Measurements from ENCODE around the gene C1QTNF8. TPM values are rescaled to one million over a fixed set of nuclear protein-coding genes. Genes with fewer than 3 reads are reported as not detected.

C1QTNF8 gene
- total and polyA plus RNA-seq, 2 of the 13 experiments (the other 11 are each of a cell fraction or from before 2014, with no cell fraction given): 0.09 TPM; not detected in 1

DNA sequence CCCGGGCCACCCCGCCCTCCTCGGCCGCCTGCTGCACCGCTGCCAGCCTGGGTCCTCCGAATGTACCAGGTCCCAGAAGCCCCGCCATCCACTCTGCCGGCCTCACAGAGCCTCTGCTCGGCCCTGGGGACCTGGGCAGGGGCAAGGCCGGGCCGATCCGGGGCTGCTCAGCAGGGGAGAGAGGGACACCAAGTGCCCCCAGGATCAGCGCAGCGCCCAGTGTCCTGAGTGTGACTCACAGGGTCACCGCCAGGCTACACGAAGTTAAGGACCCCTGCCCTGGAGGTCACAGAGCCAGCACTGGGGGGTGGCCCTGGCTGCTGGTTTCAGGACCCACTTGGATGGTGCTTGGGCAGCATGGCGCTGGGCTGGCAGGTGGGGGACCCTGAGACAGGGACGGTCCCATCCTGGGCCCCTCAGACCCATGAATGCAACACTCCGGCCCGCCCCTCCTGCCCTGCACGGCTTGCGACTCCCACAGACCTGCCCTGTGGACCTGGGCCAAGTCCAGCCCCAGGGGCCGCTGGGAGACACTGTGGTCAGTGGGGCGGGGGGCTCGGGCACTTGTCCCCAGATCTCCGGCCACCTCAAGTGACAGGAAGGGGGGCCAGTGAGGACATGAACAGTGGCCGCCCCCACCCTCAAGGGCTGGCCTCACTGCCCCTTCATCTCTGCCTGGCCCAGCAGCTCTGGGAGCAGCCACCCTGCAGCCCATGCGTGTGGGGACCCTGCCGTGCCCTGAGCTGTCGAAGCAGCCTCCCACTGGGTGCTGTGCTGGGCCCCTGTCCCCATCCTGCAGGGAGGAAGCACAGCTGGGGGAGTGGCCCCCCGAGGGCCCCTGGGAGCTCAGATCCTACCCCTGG, 46.7 kb downstream of the C1QTNF8 start (continued):
- TF ChIP-seq, protein P1, sequence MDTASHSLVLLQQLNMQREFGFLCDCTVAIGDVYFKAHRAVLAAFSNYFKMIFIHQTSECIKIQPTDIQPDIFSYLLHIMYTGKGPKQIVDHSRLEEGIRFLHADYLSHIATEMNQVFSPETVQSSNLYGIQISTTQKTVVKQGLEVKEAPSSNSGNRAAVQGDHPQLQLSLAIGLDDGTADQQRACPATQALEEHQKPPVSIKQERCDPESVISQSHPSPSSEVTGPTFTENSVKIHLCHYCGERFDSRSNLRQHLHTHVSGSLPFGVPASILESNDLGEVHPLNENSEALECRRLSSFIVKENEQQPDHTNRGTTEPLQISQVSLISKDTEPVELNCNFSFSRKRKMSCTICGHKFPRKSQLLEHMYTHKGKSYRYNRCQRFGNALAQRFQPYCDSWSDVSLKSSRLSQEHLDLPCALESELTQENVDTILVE (CRISPR knock-in tag; IDR thresholded peaks at IDR 0.05): no peak
- TF ChIP-seq HNF4G (IDR thresholded peaks at IDR 0.05; ENCODE audit: borderline replicate concordance, low read depth, low read length) (0 out of 2 replicates have a peak, but pooled peaks have one; percentile 28), HNF4G (CRISPR knock-in tag; IDR thresholded peaks at IDR 0.05; ENCODE audit: borderline replicate concordance, low read depth) (peak; percentile 46; the same call in 1 of the 2 replicates)

DNA sequence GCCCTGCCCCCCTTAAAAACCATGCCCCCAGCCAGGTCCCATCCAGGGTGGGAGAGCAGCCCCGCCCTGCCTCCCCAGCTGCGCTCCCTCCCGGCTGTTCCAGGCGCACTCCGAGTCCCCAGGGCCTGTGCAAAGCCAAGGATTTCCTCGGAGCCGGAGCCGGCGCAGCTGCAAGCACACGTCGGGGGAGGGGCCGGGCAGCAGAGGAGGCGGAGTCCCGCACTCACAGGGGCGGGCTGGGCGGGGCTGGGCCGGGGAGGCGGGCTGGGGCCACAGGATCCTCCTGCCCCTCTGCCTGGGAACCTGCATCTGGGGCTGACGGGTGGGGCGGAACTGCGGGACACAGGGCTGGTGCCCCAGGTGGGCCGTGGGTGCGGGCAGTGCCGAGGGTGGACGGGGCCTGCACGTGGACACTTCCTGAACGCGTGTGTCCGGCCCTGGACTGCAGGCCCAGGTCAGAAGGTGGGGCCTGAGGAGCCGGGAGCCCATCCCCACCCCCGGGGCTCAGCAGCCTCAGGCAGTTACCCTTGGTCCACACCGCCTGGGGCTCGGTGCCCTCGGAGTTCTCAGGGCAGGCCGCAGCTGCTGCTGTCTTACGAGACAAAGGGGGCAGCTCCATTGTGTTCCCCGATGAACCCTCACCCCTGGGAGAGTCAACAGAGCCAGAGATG, 47.5 kb downstream of the C1QTNF8 start:
- Histone ChIP-seq H3K9me3 (ENCODE audit: low read length) (no peaks in the 10 kb centered on the region), H3K9ac (ENCODE audit: insufficient read depth, low read depth, low read length) (no peak overlapping the region), H3K27ac (ENCODE audit: extremely low read length, insufficient read depth, low read length) (no peak overlapping the region), H3K79me2 (ENCODE audit: insufficient read depth, low read length) (no peaks in the 10 kb centered on the region), H3K36me3 (replicated peaks in 1 of 2; ENCODE audit: control insufficient read depth in 1 of 2, insufficient read depth in 2 of 2, low read length in 2 of 2) (no peaks in the 10 kb centered on the region), H3K4me3 (replicated peaks in 1 of 3; ENCODE audit: insufficient read depth in 1 of 3, low read depth in 2 of 3, low read length in 3 of 3) (peak overlapping the region in 2 of 3 experiments; percentile 33 to 55; a peak in 3 of 6 replicates), H3K4me1 (ENCODE audit: insufficient read depth, low read length) (peaks cover 18% of the 10 kb centered on the region), H2AFZ (ENCODE audit: low read length) (no peak overlapping the region), H3K4me2 (ENCODE audit: low read depth, low read length) (peak overlapping the region; percentile 51; the same call in 1 of the 2 replicates), H3K27me3 (ENCODE audit: control insufficient read depth in 1 of 2, insufficient read depth in 2 of 2, low read length in 2 of 2) (peaks cover 23 to 71% of the 10 kb centered on the region in 2 experiments), H4K20me1 (ENCODE audit: insufficient read depth, low read length) (no peaks in the 10 kb centered on the region; the same call in 1 of the 2 replicates)
- 0% methylated on average over 3 of the region's 37 CpGs for WGBS (ENCODE audit: low lambda C conversion rate)
- no peak for FAIRE-seq
- in situ Hi-C loops (cut with HindIII; ENCODE audit: extremely low pct_ligation_motif_present, low pct_unique_long_range_greater_than_20kb) (no loop called here), intact Hi-C loops (cut with micrococcal nuclease; ENCODE audit: unreplicated experiment) (no loop called here)
- peak; percentile 60 for ATAC-seq
- peak; percentile 14 for DNase-seq (ENCODE audit: low spot score)
- CTCF ChIA-PET (ENCODE audit: low intra/inter-chr PET ratio, low total read pairs): no interaction called here
- POLR2A ChIA-PET: interaction anchor here (0.7 to 1.5 kb wide), 2 partner anchors 17 to 77 kb away, joined by 3 to 4 read pairs; no protein-coding TSS in a partner anchor
- no TSS peak for BruUV-seq (replicated peaks)
- TF ChIP-seq HNRNPLL (IDR thresholded peaks at IDR 0.05; ENCODE audit: low read depth, low read length, poor library complexity, severe bottlenecking) (peak; percentile 25), GABPA (IDR thresholded peaks at IDR 0.05; ENCODE audit: low read depth, low read length) (no peak), GABPA (CRISPR knock-in tag; IDR thresholded peaks at IDR 0.05; ENCODE audit: low read depth) (no peak), ZNF709 (CRISPR knock-in tag; IDR thresholded peaks at IDR 0.05) (0 out of 2 replicates have a peak, but pooled peaks have one; percentile 24), FOXA3 (CRISPR knock-in tag; IDR thresholded peaks at IDR 0.05) (no peak), ZNF160 (CRISPR knock-in tag; IDR thresholded peaks at IDR 0.05) (no peak), CTCF (CRISPR knock-in tag; IDR thresholded peaks at IDR 0.05) (no peak), ZNF777 (CRISPR knock-in tag; IDR thresholded peaks at IDR 0.05) (peak; percentile 48; the same call in 1 of the 2 replicates), HMGA1 (CRISPR knock-in tag; conservative IDR thresholded peaks at IDR 0.05) (no peak), SIX4 (CRISPR knock-in tag; IDR thresholded peaks at IDR 0.05) (no peak), PTBP1 (IDR thresholded peaks at IDR 0.05; ENCODE audit: low read depth, low read length, poor library complexity, severe bottlenecking) (no peak)
- TF ChIP-seq, protein P2, sequence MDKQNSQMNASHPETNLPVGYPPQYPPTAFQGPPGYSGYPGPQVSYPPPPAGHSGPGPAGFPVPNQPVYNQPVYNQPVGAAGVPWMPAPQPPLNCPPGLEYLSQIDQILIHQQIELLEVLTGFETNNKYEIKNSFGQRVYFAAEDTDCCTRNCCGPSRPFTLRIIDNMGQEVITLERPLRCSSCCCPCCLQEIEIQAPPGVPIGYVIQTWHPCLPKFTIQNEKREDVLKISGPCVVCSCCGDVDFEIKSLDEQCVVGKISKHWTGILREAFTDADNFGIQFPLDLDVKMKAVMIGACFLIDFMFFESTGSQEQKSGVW (CRISPR knock-in tag; IDR thresholded peaks at IDR 0.05; ENCODE audit: borderline replicate concordance): no peak
- TF ChIP-seq, protein P3, sequence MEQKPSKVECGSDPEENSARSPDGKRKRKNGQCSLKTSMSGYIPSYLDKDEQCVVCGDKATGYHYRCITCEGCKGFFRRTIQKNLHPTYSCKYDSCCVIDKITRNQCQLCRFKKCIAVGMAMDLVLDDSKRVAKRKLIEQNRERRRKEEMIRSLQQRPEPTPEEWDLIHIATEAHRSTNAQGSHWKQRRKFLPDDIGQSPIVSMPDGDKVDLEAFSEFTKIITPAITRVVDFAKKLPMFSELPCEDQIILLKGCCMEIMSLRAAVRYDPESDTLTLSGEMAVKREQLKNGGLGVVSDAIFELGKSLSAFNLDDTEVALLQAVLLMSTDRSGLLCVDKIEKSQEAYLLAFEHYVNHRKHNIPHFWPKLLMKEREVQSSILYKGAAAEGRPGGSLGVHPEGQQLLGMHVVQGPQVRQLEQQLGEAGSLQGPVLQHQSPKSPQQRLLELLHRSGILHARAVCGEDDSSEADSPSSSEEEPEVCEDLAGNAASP (CRISPR knock-in tag; IDR thresholded peaks at IDR 0.05; ENCODE audit: borderline replicate concordance): no peak
